ENCODE data around the gene SEC16B.

GRCh38 chr1:177954076-177954475 lies 15.8 kb downstream of the SEC16B start:
- TF ChIP-seq, protein P1, sequence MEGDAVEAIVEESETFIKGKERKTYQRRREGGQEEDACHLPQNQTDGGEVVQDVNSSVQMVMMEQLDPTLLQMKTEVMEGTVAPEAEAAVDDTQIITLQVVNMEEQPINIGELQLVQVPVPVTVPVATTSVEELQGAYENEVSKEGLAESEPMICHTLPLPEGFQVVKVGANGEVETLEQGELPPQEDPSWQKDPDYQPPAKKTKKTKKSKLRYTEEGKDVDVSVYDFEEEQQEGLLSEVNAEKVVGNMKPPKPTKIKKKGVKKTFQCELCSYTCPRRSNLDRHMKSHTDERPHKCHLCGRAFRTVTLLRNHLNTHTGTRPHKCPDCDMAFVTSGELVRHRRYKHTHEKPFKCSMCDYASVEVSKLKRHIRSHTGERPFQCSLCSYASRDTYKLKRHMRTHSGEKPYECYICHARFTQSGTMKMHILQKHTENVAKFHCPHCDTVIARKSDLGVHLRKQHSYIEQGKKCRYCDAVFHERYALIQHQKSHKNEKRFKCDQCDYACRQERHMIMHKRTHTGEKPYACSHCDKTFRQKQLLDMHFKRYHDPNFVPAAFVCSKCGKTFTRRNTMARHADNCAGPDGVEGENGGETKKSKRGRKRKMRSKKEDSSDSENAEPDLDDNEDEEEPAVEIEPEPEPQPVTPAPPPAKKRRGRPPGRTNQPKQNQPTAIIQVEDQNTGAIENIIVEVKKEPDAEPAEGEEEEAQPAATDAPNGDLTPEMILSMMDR (conservative IDR thresholded peaks at IDR 0.05; ENCODE audit: low read depth, low read length), result no peak
- no peak for TF ChIP-seq EZH2 (IDR thresholded peaks at IDR 0.05; ENCODE audit: low read length, unreplicated experiment)
